ENCODE results near the gene ARSA. TPM values are rescaled to one million over a fixed set of nuclear protein-coding genes. Genes with fewer than 3 reads are reported as not detected.

The ARSA gene
- total and polyA plus RNA-seq, 2 of the 13 experiments (the other 11 are each of a cell fraction or from before 2014, with no cell fraction given), result 9.0 to 11.5 TPM

- TF ChIP-seq, protein P1, sequence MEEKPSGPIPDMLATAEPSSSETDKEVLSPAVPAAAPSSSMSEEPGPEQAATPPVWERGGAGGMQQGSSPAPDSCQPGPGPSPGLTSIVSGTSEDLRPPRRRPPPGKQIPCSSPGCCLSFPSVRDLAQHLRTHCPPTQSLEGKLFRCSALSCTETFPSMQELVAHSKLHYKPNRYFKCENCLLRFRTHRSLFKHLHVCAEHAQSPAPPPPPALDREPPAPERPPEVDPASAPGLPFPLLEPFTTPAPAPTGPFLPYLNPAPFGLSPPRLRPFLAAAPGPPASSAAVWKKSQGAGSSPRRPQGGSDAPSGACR (CRISPR knock-in tag; IDR thresholded peaks at IDR 0.05), result no peak
- no peak for TF ChIP-seq ZNF446 (CRISPR knock-in tag; IDR thresholded peaks at IDR 0.05)
- TF ChIP-seq, protein P2, sequence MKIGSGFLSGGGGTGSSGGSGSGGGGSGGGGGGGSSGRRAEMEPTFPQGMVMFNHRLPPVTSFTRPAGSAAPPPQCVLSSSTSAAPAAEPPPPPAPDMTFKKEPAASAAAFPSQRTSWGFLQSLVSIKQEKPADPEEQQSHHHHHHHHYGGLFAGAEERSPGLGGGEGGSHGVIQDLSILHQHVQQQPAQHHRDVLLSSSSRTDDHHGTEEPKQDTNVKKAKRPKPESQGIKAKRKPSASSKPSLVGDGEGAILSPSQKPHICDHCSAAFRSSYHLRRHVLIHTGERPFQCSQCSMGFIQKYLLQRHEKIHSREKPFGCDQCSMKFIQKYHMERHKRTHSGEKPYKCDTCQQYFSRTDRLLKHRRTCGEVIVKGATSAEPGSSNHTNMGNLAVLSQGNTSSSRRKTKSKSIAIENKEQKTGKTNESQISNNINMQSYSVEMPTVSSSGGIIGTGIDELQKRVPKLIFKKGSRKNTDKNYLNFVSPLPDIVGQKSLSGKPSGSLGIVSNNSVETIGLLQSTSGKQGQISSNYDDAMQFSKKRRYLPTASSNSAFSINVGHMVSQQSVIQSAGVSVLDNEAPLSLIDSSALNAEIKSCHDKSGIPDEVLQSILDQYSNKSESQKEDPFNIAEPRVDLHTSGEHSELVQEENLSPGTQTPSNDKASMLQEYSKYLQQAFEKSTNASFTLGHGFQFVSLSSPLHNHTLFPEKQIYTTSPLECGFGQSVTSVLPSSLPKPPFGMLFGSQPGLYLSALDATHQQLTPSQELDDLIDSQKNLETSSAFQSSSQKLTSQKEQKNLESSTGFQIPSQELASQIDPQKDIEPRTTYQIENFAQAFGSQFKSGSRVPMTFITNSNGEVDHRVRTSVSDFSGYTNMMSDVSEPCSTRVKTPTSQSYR (CRISPR knock-in tag; IDR thresholded peaks at IDR 0.05; ENCODE audit: borderline replicate concordance), result no peak
Measured at GRCh38 chr22:50670914-50671538, 43.1 kb upstream of the ARSA start (continued).

DNA sequence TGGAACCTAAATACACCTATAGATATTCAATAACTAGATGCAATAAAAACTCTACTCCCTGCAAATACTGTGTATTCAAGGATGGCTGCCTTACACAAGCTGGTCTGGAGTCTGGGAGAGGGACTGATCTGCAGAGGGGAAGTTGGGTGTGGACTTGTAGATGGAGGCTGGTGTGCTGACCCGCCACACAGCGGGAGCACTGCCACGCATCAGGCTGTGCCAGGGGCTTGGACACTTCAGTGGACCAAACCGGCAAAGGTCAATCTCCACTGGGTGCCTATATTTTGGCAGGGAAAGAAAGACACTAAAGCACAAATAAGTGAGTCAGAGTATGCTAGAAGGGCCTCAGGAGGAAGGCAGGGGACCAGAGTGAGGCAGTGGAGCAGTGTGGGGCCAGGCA is 42.6 kb upstream of the ARSA start:
- ChIA-PET POLR2A (interaction anchor here (2.8 kb wide), 1 partner anchor 29 kb away, joined by 9 read pairs; no protein-coding TSS in a partner anchor), CTCF (ENCODE audit: low intra/inter-chr PET ratio, low total read pairs) (no interaction called here)
- H3K4me1 ChIP-seq (ENCODE audit: insufficient read depth, low read length), result peaks cover 27% of the 10 kb centered on the region
- H3K9me3 ChIP-seq (ENCODE audit: low read length), result no peaks in the 10 kb centered on the region
- intact Hi-C loops (cut with micrococcal nuclease; ENCODE audit: unreplicated experiment) (no loop called here), in situ Hi-C loops (cut with HindIII; ENCODE audit: extremely low pct_ligation_motif_present, low pct_unique_long_range_greater_than_20kb) (no loop called here)
- H3K4me2 ChIP-seq (ENCODE audit: low read depth, low read length), result no peak overlapping the region
- no peak overlapping the region for H2AFZ ChIP-seq (ENCODE audit: low read length)
- no peaks in the 10 kb centered on the region for H3K36me3 ChIP-seq (replicated peaks in 1 of 2; ENCODE audit: control insufficient read depth in 1 of 2, insufficient read depth in 2 of 2, low read length in 2 of 2)
- DNase-seq (ENCODE audit: low spot score), result no peak
- H3K27me3 ChIP-seq (ENCODE audit: control insufficient read depth in 1 of 2, insufficient read depth in 2 of 2, low read length in 2 of 2), result peaks cover 2 to 20% of the 10 kb centered on the region in 2 experiments; a peak in 3 of 5 replicates
- H3K9ac ChIP-seq (ENCODE audit: insufficient read depth, low read depth, low read length), result no peak overlapping the region
- no peak for FAIRE-seq
- 0 out of 2 replicates have a peak, but pooled peaks have one; percentile 39 for TF ChIP-seq ZNF263 (CRISPR knock-in tag; IDR thresholded peaks at IDR 0.05)
- TF ChIP-seq ZNF468 (CRISPR knock-in tag; IDR thresholded peaks at IDR 0.05), result no peak
- H3K27ac ChIP-seq (ENCODE audit: extremely low read length, insufficient read depth, low read length), result no peak overlapping the region
- no peak overlapping the region for H3K4me3 ChIP-seq (replicated peaks in 1 of 3; ENCODE audit: insufficient read depth in 1 of 3, low read depth in 2 of 3, low read length in 3 of 3)
- no peaks in the 10 kb centered on the region for H4K20me1 ChIP-seq (ENCODE audit: insufficient read depth, low read length)
- no TSS peak for BruUV-seq (replicated peaks)
- 12% methylated on average over 4 of the region's 4 CpGs for WGBS (ENCODE audit: low lambda C conversion rate)
- H3K79me2 ChIP-seq (ENCODE audit: insufficient read depth, low read length), result no peaks in the 10 kb centered on the region
- no peak for ATAC-seq

Data from HepG2 (cell line).